AG09319 (cell line): ENCODE results near the gene METAP2.

Experiments
- DNase-seq: peaks from one replicate; pipeline ENCODE4 v3.0.0-alpha.2; 2010; ENCODE audit warnings: low read depth; ENCODE audit errors: extremely low read depth
- CTCF ChIP-seq: IDR thresholded peaks from 2 replicates; pipeline ENCODE4 v1.5.1; 2011; ENCODE audit warnings: low read depth, mild to moderate bottlenecking, inconsistent platforms, low read length, moderate library complexity

METAP2 gene

GRCh38 chr12:95473884-95474659 lies at the start of gene METAP2:
Gene METAP2 (plus strand): TSS chr12:95474152. CDS start chr12:95474180, 28 bp downstream.
- peak; percentile 92 for DNase-seq
- no peak for TF ChIP-seq CTCF

- DNase-seq, result no peak
- TF ChIP-seq CTCF, result no peak
These were observed 49.5 kb upstream of the METAP2 start for GRCh38 chr12:95424271-95424994.

GRCh38 chr12:95429172-95429510 lies 44.8 kb upstream of the METAP2 start:
- no peak for TF ChIP-seq CTCF
- DNase-seq, result no peak

GRCh38 chr12:95431120-95431519 lies 42.8 kb upstream of the METAP2 start:
- no peak for DNase-seq
- no peak for TF ChIP-seq CTCF

- TF ChIP-seq CTCF, result no peak
- no peak for DNase-seq
These were observed 38.6 kb upstream of the METAP2 start for GRCh38 chr12:95435355-95435754.

- no peak for TF ChIP-seq CTCF
These were observed 36.4 kb upstream of the METAP2 start for GRCh38 chr12:95437565-95437964.

More at GRCh38 chr12:95437565-95437964, 36.4 kb upstream of the METAP2 start:
- no peak for DNase-seq
